Endothelial cell (in vitro differentiated cells): ENCODE measurements around the gene KRT72. TPM values are rescaled to one million over a fixed set of nuclear protein-coding genes. Genes with fewer than 3 reads are reported as not detected.

Source experiments
- DNase-seq: peaks from one replicate; pipeline ENCODE4 v3.0.0; 2021; ENCODE audit warnings: low spot score
- H3K27ac Mint-ChIP-seq: one replicate; pipeline ENCODE4 v1.8.0; 2021; ENCODE audit warnings: mixed read lengths, inconsistent platforms; ENCODE audit not compliant: unreplicated experiment
- H3K27me3 Mint-ChIP-seq: one replicate; pipeline ENCODE4 v1.8.0; 2021; ENCODE audit warnings: mild to moderate bottlenecking, moderate library complexity, mixed read lengths, inconsistent platforms; ENCODE audit not compliant: unreplicated experiment
- H3K36me3 Mint-ChIP-seq: one replicate; pipeline ENCODE4 v1.8.0; 2021; ENCODE audit warnings: mild to moderate bottlenecking, low read depth, mixed read lengths, inconsistent platforms; ENCODE audit not compliant: unreplicated experiment
- H3K4me1 Mint-ChIP-seq: one replicate; pipeline ENCODE4 v1.8.0; 2021; ENCODE audit warnings: mild to moderate bottlenecking, mixed read lengths, inconsistent platforms; ENCODE audit not compliant: unreplicated experiment
- H3K4me3 Mint-ChIP-seq: one replicate; pipeline ENCODE4 v1.8.0; 2021; ENCODE audit warnings: mild to moderate bottlenecking, mixed read lengths, inconsistent platforms; ENCODE audit not compliant: unreplicated experiment
- H3K9me3 Mint-ChIP-seq: one replicate; pipeline ENCODE4 v1.8.0; 2021; ENCODE audit warnings: mixed read lengths, inconsistent platforms; ENCODE audit not compliant: unreplicated experiment
- total RNA-seq: library from RNA; stranded (reverse); fragmentation: NEBNext Ultra II Directional; extraction: Animal tissue kit (Norgen Biotek cat#: 25700); gene quantifications from one replicate; pipeline ENCODE4 v1.2.1, GENCODE V29; 2021; ENCODE audit not compliant: unreplicated experiment
- TF ChIP-seq, protein P1 (sequence below): fragments of 200-600 bp; sonication (generic); IDR thresholded peaks from one replicate; pipeline ENCODE4 v1.5.0; 2021; ENCODE audit warnings: antibody characterized with exemption; ENCODE audit not compliant: unreplicated experiment

KRT72 gene
- total RNA-seq, 1 donor from 2014 or later = 0.28 TPM

DNA sequence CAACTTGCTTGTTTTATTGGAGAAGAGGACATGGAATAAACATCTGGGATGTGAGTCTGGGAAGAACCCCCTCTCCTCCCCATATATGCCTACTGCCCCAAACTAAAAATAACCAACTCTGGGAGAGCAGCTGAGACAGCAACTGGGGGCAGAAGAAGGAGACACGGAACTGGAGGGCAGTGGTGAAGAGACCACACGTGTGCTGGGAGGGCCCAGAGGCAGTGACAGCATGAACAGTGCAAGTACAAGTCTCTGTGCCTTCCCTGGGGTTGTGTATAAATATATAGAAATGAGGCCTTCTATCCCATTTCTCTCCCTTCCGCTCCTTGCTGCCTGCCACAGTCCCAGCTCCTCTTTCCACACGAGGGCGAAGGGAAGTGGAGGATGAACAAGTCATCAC lies 21.1 kb upstream of the KRT72 start:
- TF ChIP-seq, protein P1, sequence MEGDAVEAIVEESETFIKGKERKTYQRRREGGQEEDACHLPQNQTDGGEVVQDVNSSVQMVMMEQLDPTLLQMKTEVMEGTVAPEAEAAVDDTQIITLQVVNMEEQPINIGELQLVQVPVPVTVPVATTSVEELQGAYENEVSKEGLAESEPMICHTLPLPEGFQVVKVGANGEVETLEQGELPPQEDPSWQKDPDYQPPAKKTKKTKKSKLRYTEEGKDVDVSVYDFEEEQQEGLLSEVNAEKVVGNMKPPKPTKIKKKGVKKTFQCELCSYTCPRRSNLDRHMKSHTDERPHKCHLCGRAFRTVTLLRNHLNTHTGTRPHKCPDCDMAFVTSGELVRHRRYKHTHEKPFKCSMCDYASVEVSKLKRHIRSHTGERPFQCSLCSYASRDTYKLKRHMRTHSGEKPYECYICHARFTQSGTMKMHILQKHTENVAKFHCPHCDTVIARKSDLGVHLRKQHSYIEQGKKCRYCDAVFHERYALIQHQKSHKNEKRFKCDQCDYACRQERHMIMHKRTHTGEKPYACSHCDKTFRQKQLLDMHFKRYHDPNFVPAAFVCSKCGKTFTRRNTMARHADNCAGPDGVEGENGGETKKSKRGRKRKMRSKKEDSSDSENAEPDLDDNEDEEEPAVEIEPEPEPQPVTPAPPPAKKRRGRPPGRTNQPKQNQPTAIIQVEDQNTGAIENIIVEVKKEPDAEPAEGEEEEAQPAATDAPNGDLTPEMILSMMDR = no peak
- Mint-ChIP-seq H3K36me3 (no peaks in the 10 kb centered on the region), H3K4me3 (no peak overlapping the region), H3K27ac (no peak overlapping the region), H3K4me1 (peaks cover 5% of the 10 kb centered on the region), H3K9me3 (no peaks in the 10 kb centered on the region), H3K27me3 (peaks cover 4% of the 10 kb centered on the region)
- no peak for DNase-seq

DNA sequence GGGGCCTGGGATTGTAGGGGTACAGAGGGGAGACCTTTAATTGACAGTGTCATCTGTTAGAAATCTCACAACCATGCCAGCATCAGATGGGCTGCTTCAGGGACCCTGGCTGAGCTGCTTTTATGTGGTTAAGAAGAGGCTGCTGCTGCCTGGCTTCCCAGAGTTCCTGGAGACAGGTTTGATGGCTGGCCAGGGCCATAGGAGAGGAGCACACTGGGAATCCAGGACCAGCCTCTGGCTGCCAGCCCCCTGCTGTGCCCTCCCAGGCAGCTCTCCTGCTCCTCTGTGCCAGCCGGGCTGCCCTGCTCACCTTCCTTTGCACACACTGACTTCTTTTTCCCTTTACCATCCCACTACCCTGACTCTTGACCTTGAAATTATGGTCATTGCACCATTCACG lies 17.6 kb upstream of the KRT72 start:
- no peaks in the 10 kb centered on the region for H3K9me3 Mint-ChIP-seq
- TF ChIP-seq, protein P1 = no peak
- H3K27me3 Mint-ChIP-seq = peaks cover 4% of the 10 kb centered on the region
- H3K4me3 Mint-ChIP-seq = no peak overlapping the region
- H3K4me1 Mint-ChIP-seq = peaks cover 10% of the 10 kb centered on the region
- no peak for DNase-seq
- no peak overlapping the region for H3K27ac Mint-ChIP-seq
- H3K36me3 Mint-ChIP-seq = no peaks in the 10 kb centered on the region

DNA sequence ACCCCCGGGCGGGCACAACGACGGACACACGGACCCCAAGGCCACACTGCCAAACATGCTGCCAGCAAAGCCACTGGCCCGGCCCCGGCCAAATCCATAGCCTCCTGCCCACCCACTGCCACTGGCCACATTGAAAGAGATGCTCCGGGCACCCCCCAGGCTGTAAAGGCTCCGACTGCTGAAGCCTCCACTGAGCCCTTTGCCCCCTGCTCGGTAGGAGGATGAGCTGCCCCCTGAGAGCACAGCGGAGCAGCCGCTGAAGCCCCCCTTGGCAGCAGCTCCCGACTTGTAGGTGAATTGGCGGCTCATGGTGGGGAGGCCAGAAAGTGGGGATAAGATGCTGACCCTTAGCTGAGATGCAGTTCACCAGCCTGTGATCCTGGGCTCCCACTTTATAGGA lies 17.0 kb upstream of the KRT72 start, which contains the start of gene KRT73:
Gene KRT73, minus strand, starts transcription at position 344 of the 400 bp plus-strand sequence. Its CDS starts 35 bp downstream, at position 309.
- Mint-ChIP-seq H3K27ac (no peak within 1 kb of the TSS), H3K36me3 (no peaks in the 10 kb centered on the region), H3K4me1 (peaks cover 13% of the 10 kb centered on the region), H3K4me3 (no peak within 1 kb of the TSS), H3K9me3 (no peaks in the 10 kb centered on the region), H3K27me3 (peaks cover 4% of the 10 kb centered on the region)
- DNase-seq = no peak
- TF ChIP-seq, protein P1 = no peak

DNA sequence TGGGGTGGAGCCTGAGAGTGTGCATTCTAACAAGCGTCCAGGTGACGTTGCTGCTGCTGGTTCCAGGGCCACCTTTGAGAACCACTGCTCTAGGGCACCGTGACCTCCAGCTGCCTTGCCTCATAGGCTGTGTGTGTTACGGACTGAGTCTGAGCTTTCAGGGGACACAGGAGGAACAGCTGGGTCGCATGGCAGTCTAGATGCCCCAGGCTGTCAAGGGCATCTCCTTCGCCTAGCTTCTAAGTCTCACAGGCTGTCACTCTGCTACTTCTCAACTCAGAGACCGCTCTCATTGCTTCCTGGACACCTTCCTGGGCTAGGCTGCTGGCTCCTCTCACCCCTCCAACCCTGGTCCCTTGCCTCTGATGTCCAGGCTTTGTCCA lies 16.1 kb upstream of the KRT72 start:
- H3K27me3 Mint-ChIP-seq = peaks cover 6% of the 10 kb centered on the region

DNA sequence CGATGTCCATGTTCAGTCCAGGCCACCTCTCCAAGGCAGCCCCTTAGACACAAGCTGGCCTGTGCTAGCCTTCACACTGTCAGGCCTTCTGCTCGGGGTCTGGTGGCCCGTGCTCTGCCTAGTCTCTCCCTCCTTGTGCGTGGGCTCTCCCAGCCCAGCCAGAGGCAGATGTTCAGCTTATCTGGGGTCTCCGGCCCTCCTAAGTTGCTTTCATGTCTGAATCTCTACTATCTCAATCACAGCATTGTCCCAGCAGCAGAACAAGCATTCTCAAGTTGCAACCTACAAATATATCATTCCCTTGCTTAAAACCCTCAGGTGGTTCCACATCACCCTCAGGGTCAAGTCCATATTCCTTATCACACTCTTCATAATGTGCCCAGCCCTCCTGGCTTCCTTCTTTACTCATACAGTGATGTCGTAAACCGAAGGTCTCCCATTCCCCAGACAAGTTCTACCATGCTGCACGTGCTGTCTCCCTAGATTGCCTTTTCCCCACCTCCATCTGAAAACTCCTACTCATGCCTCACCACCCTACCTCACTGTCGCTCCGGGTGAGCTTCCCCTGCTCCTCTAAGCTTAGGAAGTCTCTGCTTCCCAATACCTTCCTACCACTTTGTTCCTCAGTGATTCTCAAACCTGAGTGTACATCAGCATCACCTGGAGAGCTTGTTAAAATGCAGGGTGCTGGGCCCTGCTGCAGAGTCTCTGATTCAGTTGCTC lies 15.6 kb upstream of the KRT72 start:
- Mint-ChIP-seq H3K4me1 (peaks cover 13% of the 10 kb centered on the region), H3K27ac (no peak overlapping the region), H3K4me3 (no peak overlapping the region), H3K27me3 (peaks cover 6% of the 10 kb centered on the region), H3K9me3 (no peaks in the 10 kb centered on the region), H3K36me3 (no peaks in the 10 kb centered on the region)
- TF ChIP-seq, protein P1 = no peak
- no peak for DNase-seq

More for the DNA sequence above, 16.1 kb upstream of the KRT72 start:
- Mint-ChIP-seq H3K9me3 (no peaks in the 10 kb centered on the region), H3K27ac (no peak overlapping the region), H3K36me3 (no peaks in the 10 kb centered on the region), H3K4me3 (no peak overlapping the region), H3K4me1 (peaks cover 13% of the 10 kb centered on the region)
- no peak for DNase-seq
- TF ChIP-seq, protein P1 = no peak
